ENCODE data around the gene LRRC59.
"Not testable (repeated sequence)": the region's sequence is repeated elsewhere in the genome, so short reads cannot be mapped to it uniquely, and the experiment has no call there.

LRRC59 gene

GRCh38 chr17:50348522-50349242 lies 48.6 kb downstream of the LRRC59 start:
- DNase-seq, result no peak

- DNase-seq, result no peak
Observed at GRCh38 chr17:50347894-50348291, 49.4 kb downstream of the LRRC59 start.

- DNase-seq, result no peak
Observed at GRCh38 chr17:50347117-50347893, 50.0 kb downstream of the LRRC59 start.

- DNase-seq, result peak in 8 of 58 donors; percentile 23 to 58 (median 43)
Observed at GRCh38 chr17:50346313-50347116, 50.8 kb downstream of the LRRC59 start.

GRCh38 chr17:50345432-50346312 lies 51.7 kb downstream of the LRRC59 start, which contains the start of gene XYLT2:
Gene XYLT2, plus strand, starts transcription at chr17:50346126. Its CDS starts 15 bp downstream, at chr17:50346141.
- DNase-seq, result peak in 53 of 58 donors; percentile 30 to 85 (median 66)

- no peak for DNase-seq
Observed at GRCh38 chr17:50344731-50345365, 52.5 kb downstream of the LRRC59 start.

- DNase-seq, result no peak
Observed at GRCh38 chr17:50339381-50339780, 57.9 kb downstream of the LRRC59 start.

GRCh38 chr17:50338645-50339044 lies 58.7 kb downstream of the LRRC59 start:
- DNase-seq, result no peak

GRCh38 chr17:50337956-50338355 lies 59.4 kb downstream of the LRRC59 start:
- no peak for DNase-seq

- not testable (repeated sequence) for DNase-seq
Observed at GRCh38 chr17:50333291-50334057, 63.8 kb downstream of the LRRC59 start.

- DNase-seq, result no peak
Observed at GRCh38 chr17:50332196-50332595, 65.1 kb downstream of the LRRC59 start.

Data from anterior cingulate cortex (tissue), 58 donors.